GM12892 (cell line): ENCODE results near the gene STARD10.
A peak's percentile ranks its signal among the peaks of the same experiment; 100 is the strongest.

Experiments
- POLR2A ChIP-seq: IDR thresholded peaks from 2 replicates; pipeline ENCODE4 v1.6.1; 2011; ENCODE audit warnings: low read depth, low read length, control low read depth
- POLR2AphosphoS5 ChIP-seq: IDR thresholded peaks from 2 replicates; pipeline ENCODE4 v1.6.1; 2011; ENCODE audit warnings: low read depth, low read length, control low read depth
- TAF1 ChIP-seq: IDR thresholded peaks from 2 replicates; pipeline ENCODE4 v1.6.1; 2011; ENCODE audit warnings: low read depth, mild to moderate bottlenecking, control low read depth, low read length, borderline replicate concordance

DNA sequence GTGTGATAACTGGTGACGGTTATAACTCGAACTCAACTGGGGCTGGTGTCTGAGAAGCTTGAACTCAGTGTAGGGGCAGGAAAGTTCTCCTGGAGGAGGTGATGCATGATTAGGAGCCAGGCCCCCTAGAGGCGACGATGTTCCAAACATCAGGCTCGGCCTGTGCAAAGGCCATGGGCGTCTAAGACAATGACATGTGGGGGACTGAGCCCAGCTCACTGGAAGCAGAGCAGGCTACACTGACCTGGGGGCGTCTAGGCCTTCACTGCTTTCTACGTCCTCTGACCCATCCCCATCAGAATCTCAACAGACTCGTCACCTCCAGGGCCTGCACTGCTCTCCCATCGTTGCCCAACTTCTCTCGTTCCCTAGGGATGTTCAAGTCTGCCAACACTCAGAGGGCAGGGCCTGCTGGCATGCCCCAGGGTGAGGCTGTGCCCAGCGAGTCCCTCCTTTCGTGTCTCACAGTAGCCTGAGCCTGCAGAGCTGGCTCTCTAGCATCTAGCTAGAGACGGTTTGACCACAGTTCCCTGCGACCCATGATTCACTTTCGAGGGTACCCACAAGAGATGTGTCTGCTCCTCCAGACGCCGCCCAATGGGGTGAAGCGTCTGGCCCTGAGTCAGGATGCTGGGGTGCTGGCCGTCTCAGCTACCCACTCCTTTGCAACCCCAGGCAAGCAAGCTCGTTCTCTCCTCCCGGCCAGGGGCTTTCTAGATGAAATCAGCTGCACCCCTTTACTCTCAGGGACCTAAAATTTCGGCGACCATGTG, 19.3 kb upstream of the STARD10 start:
- TF ChIP-seq POLR2A: no peak
- 0 out of 2 replicates have a peak, but pooled peaks have one; percentile 37 for TF ChIP-seq POLR2AphosphoS5
- no peak; the same call in 1 of the 2 replicates for TF ChIP-seq TAF1
